Calu3 (cell line): ENCODE data around the gene PRSS38. TPM values are rescaled to one million over a fixed set of nuclear protein-coding genes. Genes with fewer than 3 reads are reported as not detected.

Source experiments
- BruUV-seq: library from RNA; stranded (reverse); fragments of 400-500 nt; replicated peaks from 2 replicates; lab custom pipeline; 2021; lab: Mats Ljungman, UMichigan
- CTCF ChIA-PET: fragments of 300-600 bp; sonication (Branson Sonifier 250); formaldehyde crosslinking; loops from one replicate; lab custom pipeline; 2022; ENCODE audit warnings: antibody characterized with exemption; lab: Charles Lee
- DNase-seq: peaks from one replicate; pipeline ENCODE4 v3.0.0; 2022
- H3K27ac Mint-ChIP-seq: one replicate; pipeline ENCODE4 v1.8.0; 2022; ENCODE audit warnings: mixed read lengths; ENCODE audit not compliant: unreplicated experiment
- H3K27me3 Mint-ChIP-seq: one replicate; pipeline ENCODE4 v1.8.0; 2022; ENCODE audit warnings: mixed read lengths; ENCODE audit not compliant: unreplicated experiment
- H3K36me3 Mint-ChIP-seq: one replicate; pipeline ENCODE4 v1.8.0; 2022; ENCODE audit warnings: mild to moderate bottlenecking, moderate library complexity, mixed read lengths; ENCODE audit not compliant: insufficient read depth, unreplicated experiment
- H3K4me1 Mint-ChIP-seq: one replicate; pipeline ENCODE4 v1.8.0; 2022; ENCODE audit warnings: mild to moderate bottlenecking, low read depth, mixed read lengths; ENCODE audit not compliant: unreplicated experiment
- H3K4me3 Mint-ChIP-seq: one replicate; pipeline ENCODE4 v1.8.0; 2022; ENCODE audit warnings: mild to moderate bottlenecking, low read depth, moderate library complexity, mixed read lengths; ENCODE audit not compliant: unreplicated experiment
- H3K9me3 Mint-ChIP-seq: one replicate; pipeline ENCODE4 v1.8.0; 2022; ENCODE audit warnings: low read depth, mixed read lengths; ENCODE audit not compliant: unreplicated experiment
- intact Hi-C: fragments of 100-400 bp; cut with micrococcal nuclease; formaldehyde crosslinking; loops from one replicate; pipeline ENCODE4 v1.10.0; 2022; ENCODE audit not compliant: unreplicated experiment
- total RNA-seq: library from RNA; stranded (reverse); gene quantifications from 2 replicates; pipeline ENCODE4 v1.2.3, GENCODE V29; 2022
- TF ChIP-seq, protein P1 (sequence below): fragments of 200-600 bp; IDR thresholded peaks from one replicate; pipeline ENCODE4 v1.8.0; 2022; ENCODE audit warnings: antibody characterized with exemption; ENCODE audit not compliant: unreplicated experiment

PRSS38 gene
- total RNA-seq, 1 experiment from 2014 or later, result not detected

DNA sequence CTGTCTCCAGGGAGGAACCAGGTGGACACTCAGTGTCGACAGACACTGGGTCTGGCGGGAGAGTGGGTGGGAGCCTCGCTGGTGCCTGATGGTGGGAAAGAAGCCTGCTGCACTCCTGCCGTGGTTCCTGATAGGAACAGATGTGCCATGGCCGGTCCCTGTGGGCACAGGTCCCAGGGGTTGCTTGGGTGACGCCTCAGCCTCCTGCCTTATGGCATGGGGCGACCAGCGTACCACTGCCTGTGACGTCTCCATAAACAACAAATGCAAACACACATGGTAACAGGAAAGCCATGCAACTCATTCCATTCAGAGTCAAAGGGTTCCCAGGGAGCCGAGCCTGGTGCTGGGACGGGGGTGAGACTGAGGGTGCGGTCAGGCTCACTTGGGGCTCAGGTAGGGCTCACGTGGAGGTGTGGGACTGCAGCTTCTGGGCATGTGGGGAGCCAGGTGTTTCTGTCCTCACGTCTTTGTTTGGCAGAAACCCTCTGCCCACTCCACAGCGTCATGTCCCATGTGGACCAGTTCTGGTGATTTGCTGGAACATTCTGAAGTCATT lies 45.5 kb upstream of the PRSS38 start:
- Mint-ChIP-seq H3K27ac (no peak overlapping the region), H3K36me3 (no peaks in the 10 kb centered on the region), H3K9me3 (no peaks in the 10 kb centered on the region), H3K4me3 (no peak overlapping the region), H3K4me1 (no peaks in the 10 kb centered on the region), H3K27me3 (no peaks in the 10 kb centered on the region)
- no peak for DNase-seq
- BruUV-seq, result no TSS peak
- CTCF ChIA-PET, result no interaction called here
- TF ChIP-seq, protein P1, sequence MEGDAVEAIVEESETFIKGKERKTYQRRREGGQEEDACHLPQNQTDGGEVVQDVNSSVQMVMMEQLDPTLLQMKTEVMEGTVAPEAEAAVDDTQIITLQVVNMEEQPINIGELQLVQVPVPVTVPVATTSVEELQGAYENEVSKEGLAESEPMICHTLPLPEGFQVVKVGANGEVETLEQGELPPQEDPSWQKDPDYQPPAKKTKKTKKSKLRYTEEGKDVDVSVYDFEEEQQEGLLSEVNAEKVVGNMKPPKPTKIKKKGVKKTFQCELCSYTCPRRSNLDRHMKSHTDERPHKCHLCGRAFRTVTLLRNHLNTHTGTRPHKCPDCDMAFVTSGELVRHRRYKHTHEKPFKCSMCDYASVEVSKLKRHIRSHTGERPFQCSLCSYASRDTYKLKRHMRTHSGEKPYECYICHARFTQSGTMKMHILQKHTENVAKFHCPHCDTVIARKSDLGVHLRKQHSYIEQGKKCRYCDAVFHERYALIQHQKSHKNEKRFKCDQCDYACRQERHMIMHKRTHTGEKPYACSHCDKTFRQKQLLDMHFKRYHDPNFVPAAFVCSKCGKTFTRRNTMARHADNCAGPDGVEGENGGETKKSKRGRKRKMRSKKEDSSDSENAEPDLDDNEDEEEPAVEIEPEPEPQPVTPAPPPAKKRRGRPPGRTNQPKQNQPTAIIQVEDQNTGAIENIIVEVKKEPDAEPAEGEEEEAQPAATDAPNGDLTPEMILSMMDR, result no peak
- intact Hi-C loops, result no loop called here

DNA sequence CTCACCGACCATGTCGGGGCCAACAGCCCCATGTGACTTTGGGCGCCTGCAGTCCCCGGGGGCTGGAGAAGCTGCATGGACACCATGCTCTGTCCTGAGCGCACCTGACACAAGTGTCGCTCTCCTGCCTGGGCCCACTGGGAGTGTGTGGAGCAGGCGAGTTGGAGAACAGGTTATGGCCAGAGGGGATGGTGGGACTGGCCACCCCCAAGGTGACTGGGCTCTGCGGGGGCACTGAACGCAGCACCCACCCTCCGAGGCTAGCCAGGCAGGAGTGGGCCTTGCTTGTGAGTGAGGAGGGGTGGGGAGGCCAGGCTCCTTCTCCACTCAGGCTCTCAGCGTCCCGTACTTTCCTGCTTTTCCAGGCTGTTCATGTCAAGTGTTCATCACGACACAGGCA lies 44.7 kb upstream of the PRSS38 start:
- Mint-ChIP-seq H3K4me3 (no peak overlapping the region), H3K27me3 (no peaks in the 10 kb centered on the region), H3K9me3 (no peaks in the 10 kb centered on the region), H3K27ac (no peak overlapping the region), H3K4me1 (no peaks in the 10 kb centered on the region), H3K36me3 (no peaks in the 10 kb centered on the region)
- no TSS peak for BruUV-seq
- CTCF ChIA-PET, result no interaction called here
- TF ChIP-seq, protein P1, result no peak
- intact Hi-C loops, result no loop called here
- DNase-seq, result no peak

DNA sequence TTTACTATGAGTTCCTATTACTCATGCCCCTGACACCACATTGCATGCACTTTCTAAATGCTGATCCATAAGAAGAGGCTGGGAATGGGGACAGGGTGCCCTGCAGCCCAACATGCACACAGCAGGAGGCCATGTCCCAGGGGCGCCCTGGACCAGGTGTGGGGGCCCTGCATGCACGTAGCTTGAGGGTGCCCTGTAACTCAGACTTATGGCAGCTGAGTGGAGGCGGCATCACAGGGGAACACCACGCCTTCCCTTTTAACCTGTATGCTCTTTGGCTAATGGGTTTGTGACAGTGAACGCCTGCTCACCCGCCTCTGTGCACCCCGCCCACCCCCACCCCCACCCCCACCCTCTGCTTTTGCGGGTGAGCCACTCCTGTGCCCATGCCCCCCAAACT lies 44.1 kb upstream of the PRSS38 start:
- Mint-ChIP-seq H3K4me1 (no peaks in the 10 kb centered on the region), H3K4me3 (no peak overlapping the region), H3K36me3 (no peaks in the 10 kb centered on the region), H3K27me3 (no peaks in the 10 kb centered on the region), H3K27ac (no peak overlapping the region), H3K9me3 (no peaks in the 10 kb centered on the region)
- TF ChIP-seq, protein P1, result no peak
- BruUV-seq, result no TSS peak
- CTCF ChIA-PET, result interaction anchor here (0.7 kb wide), 1 partner anchor 478 kb away, joined by 3 read pairs; no protein-coding TSS in a partner anchor
- intact Hi-C loops, result no loop called here
- no peak for DNase-seq

DNA sequence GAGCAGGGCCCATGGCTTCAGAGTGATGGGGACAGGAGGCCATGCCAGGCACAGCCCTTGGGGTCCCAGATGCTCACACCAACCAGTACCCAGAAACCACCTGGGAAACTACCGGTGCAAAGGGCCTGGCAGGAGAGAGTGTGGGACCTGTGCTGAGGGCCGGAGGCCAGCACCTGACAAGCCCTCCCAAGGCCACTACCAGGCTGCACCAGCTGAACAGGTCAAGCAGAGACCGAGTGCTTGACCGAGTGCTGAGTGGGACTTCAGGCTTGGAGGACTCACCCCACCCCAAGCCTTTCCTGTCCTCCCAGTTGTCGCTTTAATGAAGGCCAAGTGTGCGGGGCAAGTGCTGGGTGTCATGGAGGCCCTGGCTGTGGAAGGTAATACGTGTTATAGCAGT lies 43.7 kb upstream of the PRSS38 start:
- DNase-seq, result no peak
- no TSS peak for BruUV-seq
- Mint-ChIP-seq H3K4me1 (no peaks in the 10 kb centered on the region), H3K4me3 (no peak overlapping the region), H3K36me3 (no peaks in the 10 kb centered on the region), H3K27me3 (no peaks in the 10 kb centered on the region), H3K27ac (no peak overlapping the region), H3K9me3 (no peaks in the 10 kb centered on the region)
- TF ChIP-seq, protein P1, result no peak
- CTCF ChIA-PET, result interaction anchor here (0.7 kb wide), 1 partner anchor 478 kb away, joined by 3 read pairs; no protein-coding TSS in a partner anchor
- intact Hi-C loops, result no loop called here
